SH-SY5Y (cell line): Measurements from ENCODE around the gene CATSPERE.

Experiments used
- GATA2 ChIP-seq: IDR thresholded peaks from 2 replicates; pipeline ENCODE4 v1.6.1; 2011; ENCODE audit warnings: mild to moderate bottlenecking, low read depth, low read length
- GATA3 ChIP-seq: IDR thresholded peaks from 2 replicates; pipeline ENCODE4 v1.6.1; 2011; ENCODE audit warnings: low read depth, mild to moderate bottlenecking, low read length, moderate library complexity

GRCh38 chr1:244435562-244436205 is 25.4 kb upstream of the CATSPERE start:
- TF ChIP-seq GATA2 (no peak), GATA3 (no peak)
